Neural cell (in vitro differentiated cells): ENCODE results near the gene INPP5D. TPM values are rescaled to one million over a fixed set of nuclear protein-coding genes. Genes with fewer than 3 reads are reported as not detected.

Source experiments
- H2AFZ ChIP-seq: fragments of 200-600, 300-800 bp; sonication (generic), shearing (Covaris generic); 2 replicates; pipeline ENCODE4 v1.6.0; 2014; ENCODE audit warnings: low read depth, mild to moderate bottlenecking, antibody characterized with exemption, low read length, moderate library complexity
- H3F3A ChIP-seq: fragments of 200-600 bp; shearing (Covaris generic); 2 replicates; pipeline ENCODE4 v1.6.1; 2016; ENCODE audit warnings: mild to moderate bottlenecking, moderate library complexity, mixed read lengths, antibody characterized with exemption, low read length; ENCODE audit not compliant: insufficient read depth, poor library complexity, severe bottlenecking
- H3K27ac ChIP-seq: fragments of 200-600, 300-800 bp; sonication (generic), shearing (Covaris generic); 2 replicates; pipeline ENCODE4 v1.5.1; 2014; ENCODE audit warnings: mild to moderate bottlenecking, low read length, moderate library complexity
- H3K27me3 ChIP-seq: fragments of 300-800, 200-600 bp; sonication (generic), shearing (Covaris generic); 2 replicates; pipeline ENCODE4 v1.6.0; 2014; ENCODE audit warnings: mild to moderate bottlenecking, low read depth, low read length, moderate library complexity; ENCODE audit not compliant: insufficient read depth
- H3K36me3 ChIP-seq: fragments of 300-800, 200-600 bp; sonication (generic), shearing (Covaris generic); 2 replicates; pipeline ENCODE4 v1.5.1; 2014; ENCODE audit warnings: mild to moderate bottlenecking, antibody characterized with exemption, low read length, moderate library complexity; ENCODE audit not compliant: insufficient read depth
- H3K4me2 ChIP-seq: fragments of 300-800, 200-600 bp; sonication (generic), shearing (Covaris generic); 2 replicates; pipeline ENCODE4 v1.6.0; 2014; ENCODE audit warnings: mild to moderate bottlenecking, low read length
- H3K4me3 ChIP-seq: fragments of 300-800, 200-600 bp; sonication (generic), shearing (Covaris generic); 2 replicates; pipeline ENCODE4 v1.5.1; 2014; ENCODE audit warnings: mild to moderate bottlenecking, low read length, moderate library complexity
- H3K79me2 ChIP-seq: fragments of 200-600 bp; shearing (Covaris generic); replicated peaks from 2 replicates; pipeline ENCODE4 v1.6.0; 2014; ENCODE audit warnings: mild to moderate bottlenecking, low read length, moderate library complexity; ENCODE audit not compliant: insufficient read depth
- H3K9ac ChIP-seq: fragments of 300-800, 200-600 bp; sonication (generic), shearing (Covaris generic); 2 replicates; pipeline ENCODE4 v1.6.1; 2016; ENCODE audit warnings: mild to moderate bottlenecking, low read length, mixed read lengths
- H3K9me2 ChIP-seq: fragments of 200-600 bp; shearing (Covaris generic); 2 replicates; pipeline ENCODE4 v1.6.1; 2016; ENCODE audit warnings: mild to moderate bottlenecking, low read length, mixed read lengths; ENCODE audit not compliant: insufficient read depth
- H3K9me3 ChIP-seq: fragments of 200-600, 300-800 bp; sonication (generic), shearing (Covaris generic); 2 replicates; pipeline ENCODE4 v1.6.1; 2016; ENCODE audit warnings: mild to moderate bottlenecking, mixed run types, low read length, moderate library complexity, mixed read lengths
- H4K20me1 ChIP-seq: fragments of 200-600 bp; shearing (Covaris generic); 2 replicates; pipeline ENCODE4 v1.6.1; 2016; ENCODE audit warnings: mild to moderate bottlenecking, mixed run types; ENCODE audit not compliant: insufficient read depth
- CTCF ChIP-seq: fragments of 450-650 bp; IDR thresholded peaks from 2 replicates; pipeline ENCODE4 v1.5.1; 2014; ENCODE audit warnings: antibody characterized with exemption, mild to moderate bottlenecking, moderate library complexity; ENCODE audit not compliant: poor library complexity, severe bottlenecking
- EP300 ChIP-seq: fragments of 450-650 bp; conservative IDR thresholded peaks from 2 replicates; pipeline ENCODE4 v1.6.1; 2014; ENCODE audit warnings: antibody characterized with exemption, mild to moderate bottlenecking, moderate library complexity; ENCODE audit not compliant: poor library complexity, severe bottlenecking
- EZH2 ChIP-seq: fragments of 200-600, 300-800 bp; shearing (Covaris generic), sonication (generic); IDR thresholded peaks from 2 replicates; pipeline ENCODE4 v1.6.1; 2014; ENCODE audit warnings: antibody characterized with exemption, low read length, borderline replicate concordance, mild to moderate bottlenecking; ENCODE audit not compliant: insufficient read depth, poor library complexity, severe bottlenecking
- MXI1 ChIP-seq: fragments of 450-650 bp; conservative IDR thresholded peaks from 2 replicates; pipeline ENCODE4 v1.6.1; 2014; ENCODE audit warnings: antibody characterized with exemption, mild to moderate bottlenecking; ENCODE audit not compliant: poor library complexity, severe bottlenecking
- POLR2AphosphoS5 ChIP-seq: IDR thresholded peaks from 2 replicates; pipeline ENCODE4 v1.6.1; 2012
- RAD21 ChIP-seq: fragments of 450-650 bp; conservative IDR thresholded peaks from 2 replicates; pipeline ENCODE4 v1.6.1; 2014; ENCODE audit warnings: antibody characterized with exemption, mild to moderate bottlenecking, moderate library complexity
- REST ChIP-seq: IDR thresholded peaks from 2 replicates; pipeline ENCODE4 v1.6.1; 2012; ENCODE audit warnings: borderline replicate concordance
- SMC3 ChIP-seq: fragments of 450-650 bp; conservative IDR thresholded peaks from 2 replicates; pipeline ENCODE4 v1.6.1; 2014; ENCODE audit warnings: antibody characterized with exemption, mild to moderate bottlenecking, moderate library complexity; ENCODE audit not compliant: poor library complexity
- TAF1 ChIP-seq: IDR thresholded peaks from 2 replicates; pipeline ENCODE4 v1.6.1; 2012; ENCODE audit warnings: low read depth
- polyA plus RNA-seq: library from polyadenylated mRNA; depleted of rRNA; stranded (reverse); fragments of >200 nt; gene quantifications from 2 replicates; pipeline ENCODE4 v1.2.3, GENCODE V29; 2014

The INPP5D gene
- polyA plus RNA-seq, 1 donor from 2014 or later: not detected

GRCh38 chr2:233075966-233076339 is 15.8 kb downstream of the INPP5D start:
- no peaks in the 10 kb centered on the region for H3K79me2 ChIP-seq
- H4K20me1 ChIP-seq: no peaks in the 10 kb centered on the region
- no peaks in the 10 kb centered on the region for H3K9me2 ChIP-seq
- H2AFZ ChIP-seq: no peak overlapping the region
- no peak overlapping the region for H3K4me3 ChIP-seq
- H3K36me3 ChIP-seq: no peaks in the 10 kb centered on the region
- no peaks in the 10 kb centered on the region for H3K9me3 ChIP-seq
- no peak overlapping the region for H3K9ac ChIP-seq
- no peaks in the 10 kb centered on the region for H3F3A ChIP-seq
- TF ChIP-seq POLR2AphosphoS5: no peak
- no peak for TF ChIP-seq CTCF
- no peak for TF ChIP-seq REST
- TF ChIP-seq SMC3: no peak
- no peak for TF ChIP-seq TAF1
- H3K4me2 ChIP-seq: no peak overlapping the region
- no peak overlapping the region for H3K27ac ChIP-seq
- no peaks in the 10 kb centered on the region for H3K27me3 ChIP-seq

GRCh38 chr2:233076749-233077148 is 16.6 kb downstream of the INPP5D start:
- H3K79me2 ChIP-seq: no peaks in the 10 kb centered on the region
- H3K36me3 ChIP-seq: no peaks in the 10 kb centered on the region
- H3K9ac ChIP-seq: no peak overlapping the region
- no peaks in the 10 kb centered on the region for H3K9me3 ChIP-seq
- H3F3A ChIP-seq: no peaks in the 10 kb centered on the region
- H2AFZ ChIP-seq: no peak overlapping the region
- H3K4me3 ChIP-seq: no peak overlapping the region
- H3K27me3 ChIP-seq: no peaks in the 10 kb centered on the region
- H3K4me2 ChIP-seq: no peak overlapping the region
- H3K9me2 ChIP-seq: no peaks in the 10 kb centered on the region
- TF ChIP-seq MXI1 (no peak), TAF1 (no peak), EZH2 (no peak), SMC3 (no peak), POLR2AphosphoS5 (no peak)
- no peak overlapping the region for H3K27ac ChIP-seq
- no peaks in the 10 kb centered on the region for H4K20me1 ChIP-seq

- no peaks in the 10 kb centered on the region for H3F3A ChIP-seq
- no peaks in the 10 kb centered on the region for H3K27me3 ChIP-seq
- H3K9me2 ChIP-seq: no peaks in the 10 kb centered on the region
- no peak overlapping the region for H3K4me3 ChIP-seq
- H3K9me3 ChIP-seq: no peaks in the 10 kb centered on the region
- H4K20me1 ChIP-seq: no peaks in the 10 kb centered on the region
- H2AFZ ChIP-seq: no peak overlapping the region
- H3K4me2 ChIP-seq: no peak overlapping the region
- H3K36me3 ChIP-seq: no peaks in the 10 kb centered on the region
- H3K79me2 ChIP-seq: no peaks in the 10 kb centered on the region
- H3K9ac ChIP-seq: no peak overlapping the region
- TF ChIP-seq CTCF: no peak
- TF ChIP-seq REST: no peak
- no peak for TF ChIP-seq POLR2AphosphoS5
- TF ChIP-seq MXI1: no peak
- TF ChIP-seq EZH2: no peak
- TF ChIP-seq SMC3: no peak
- no peak for TF ChIP-seq RAD21
- no peak for TF ChIP-seq TAF1
- TF ChIP-seq EP300: no peak
- no peak overlapping the region for H3K27ac ChIP-seq
These were observed 19.3 kb downstream of the INPP5D start for GRCh38 chr2:233079473-233079877.
